Measurements from ENCODE around the gene RBMS3. TPM values are rescaled to one million over a fixed set of nuclear protein-coding genes. Genes with fewer than 3 reads are reported as not detected.

The RBMS3 gene
- total and polyA plus RNA-seq, 2 experiments from 2014 or later: 3.2 to 7.4 TPM

GRCh38 chr3:29370476-29371420 is 89.9 kb downstream of the RBMS3 start:
- no peaks in the 10 kb centered on the region; the same call in 2 of the 3 replicates for H3K9me3 Mint-ChIP-seq
- H4K20me1 ChIP-seq (replicated peaks; ENCODE audit: insufficient read depth): no peaks in the 10 kb centered on the region
- no peaks in the 10 kb centered on the region for H3F3A ChIP-seq (replicated peaks; ENCODE audit: low read depth)
- DNase-seq (ENCODE audit: low spot score): no peak
- H3K79me2 ChIP-seq (replicated peaks; ENCODE audit: insufficient read depth): no peaks in the 10 kb centered on the region
- peaks cover 7% of the 10 kb centered on the region; the same call in 1 of the 2 replicates for H3K4me1 ChIP-seq (ENCODE audit: insufficient read depth)
- H3K4me3 ChIP-seq: no peak overlapping the region
- H3K4me2 ChIP-seq: no peak overlapping the region
- no peak overlapping the region for H2AFZ ChIP-seq
- no peaks in the 10 kb centered on the region for H3K27me3 Mint-ChIP-seq (ENCODE audit: insufficient read depth, low read depth, poor library complexity)
- H3K36me3 ChIP-seq (ENCODE audit: insufficient read depth): no peaks in the 10 kb centered on the region
- no peak overlapping the region for H3K4me3 Mint-ChIP-seq
- no peaks in the 10 kb centered on the region for H3K27me3 ChIP-seq (ENCODE audit: insufficient read depth)
- no peaks in the 10 kb centered on the region for H3K9me2 ChIP-seq (ENCODE audit: insufficient read depth)
- H3K4me1 Mint-ChIP-seq: peaks cover 7% of the 10 kb centered on the region; the same call in 2 of the 3 replicates
- no peak overlapping the region for H3K27ac ChIP-seq (ENCODE audit: low read depth)
- no peak for ATAC-seq
- no peak overlapping the region for H3K27ac Mint-ChIP-seq
- H3K36me3 Mint-ChIP-seq (ENCODE audit: low read depth): no peaks in the 10 kb centered on the region
- no peak for TF ChIP-seq ZNF331 (CRISPR knock-in tag; IDR thresholded peaks at IDR 0.05; ENCODE audit: low read depth)
- TF ChIP-seq ETS1 (IDR thresholded peaks at IDR 0.05): no peak
- TF ChIP-seq CREB1 (CRISPR knock-in tag; IDR thresholded peaks at IDR 0.05; ENCODE audit: low read depth): no peak
- TF ChIP-seq, protein P1, sequence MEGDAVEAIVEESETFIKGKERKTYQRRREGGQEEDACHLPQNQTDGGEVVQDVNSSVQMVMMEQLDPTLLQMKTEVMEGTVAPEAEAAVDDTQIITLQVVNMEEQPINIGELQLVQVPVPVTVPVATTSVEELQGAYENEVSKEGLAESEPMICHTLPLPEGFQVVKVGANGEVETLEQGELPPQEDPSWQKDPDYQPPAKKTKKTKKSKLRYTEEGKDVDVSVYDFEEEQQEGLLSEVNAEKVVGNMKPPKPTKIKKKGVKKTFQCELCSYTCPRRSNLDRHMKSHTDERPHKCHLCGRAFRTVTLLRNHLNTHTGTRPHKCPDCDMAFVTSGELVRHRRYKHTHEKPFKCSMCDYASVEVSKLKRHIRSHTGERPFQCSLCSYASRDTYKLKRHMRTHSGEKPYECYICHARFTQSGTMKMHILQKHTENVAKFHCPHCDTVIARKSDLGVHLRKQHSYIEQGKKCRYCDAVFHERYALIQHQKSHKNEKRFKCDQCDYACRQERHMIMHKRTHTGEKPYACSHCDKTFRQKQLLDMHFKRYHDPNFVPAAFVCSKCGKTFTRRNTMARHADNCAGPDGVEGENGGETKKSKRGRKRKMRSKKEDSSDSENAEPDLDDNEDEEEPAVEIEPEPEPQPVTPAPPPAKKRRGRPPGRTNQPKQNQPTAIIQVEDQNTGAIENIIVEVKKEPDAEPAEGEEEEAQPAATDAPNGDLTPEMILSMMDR (conservative IDR thresholded peaks at IDR 0.05; ENCODE audit: low read depth in 2 of 2): no peak
- no peak for TF ChIP-seq EZH2phosphoT487 (IDR thresholded peaks at IDR 0.05; ENCODE audit: unreplicated experiment)
- no peak for TF ChIP-seq STAT1 (IDR thresholded peaks at IDR 0.05; ENCODE audit: unreplicated experiment)
- no peak for TF ChIP-seq ZNF462 (CRISPR knock-in tag; IDR thresholded peaks at IDR 0.05)
- no peak for TF ChIP-seq EZH2 (IDR thresholded peaks at IDR 0.05; ENCODE audit: low read depth, unreplicated experiment)
